ENCODE measurements around the gene CRTC3.
A peak's percentile ranks its signal among the peaks of the same experiment; 100 is the strongest.
"Not testable (repeated sequence)": the region's sequence is repeated elsewhere in the genome, so short reads cannot be mapped to it uniquely, and the experiment has no call there.

The CRTC3 gene

DNA sequence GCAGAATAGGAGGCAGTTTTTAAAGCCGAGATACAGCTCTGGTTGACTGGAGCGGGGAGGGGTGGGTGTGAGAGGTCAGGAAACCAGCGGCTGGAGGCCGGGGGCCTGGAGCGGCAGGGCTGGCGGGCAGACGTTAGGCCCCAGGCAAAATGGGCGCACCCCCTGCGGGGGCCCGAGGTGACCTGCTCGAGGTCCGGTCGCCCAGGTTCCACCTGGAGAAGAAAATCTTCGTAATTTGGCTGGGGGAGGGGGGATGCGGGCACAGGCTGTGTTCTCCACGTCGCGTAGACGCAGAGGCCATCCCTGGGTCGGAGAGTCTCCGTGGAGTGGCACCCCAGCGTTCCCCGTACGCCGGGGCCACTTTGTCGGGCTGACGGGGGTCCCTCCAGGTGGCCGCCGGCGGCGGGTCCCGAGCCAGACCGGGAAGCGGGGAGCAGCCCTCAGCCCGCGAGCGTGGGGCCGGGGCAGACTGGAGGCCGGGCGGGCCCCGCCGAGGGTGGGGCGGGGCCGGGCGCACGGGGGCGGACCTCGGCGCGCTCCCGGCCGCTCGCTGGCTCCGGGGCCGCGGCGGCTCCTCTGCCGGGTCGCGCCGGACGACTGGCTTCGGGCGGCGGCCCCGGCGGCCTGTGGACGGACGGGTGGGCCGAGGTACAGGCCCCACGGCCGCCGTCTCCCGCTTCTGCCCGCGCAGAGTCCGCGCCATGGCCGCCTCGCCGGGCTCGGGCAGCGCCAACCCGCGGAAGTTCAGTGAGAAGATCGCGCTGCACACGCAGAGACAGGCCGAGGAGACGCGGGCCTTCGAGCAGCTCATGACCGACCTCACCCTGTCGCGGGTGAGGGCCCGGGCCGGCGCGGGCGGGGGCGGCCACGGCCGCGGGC is at the start of gene CRTC3:
Gene CRTC3, plus strand, starts transcription at position 553 of the 879 bp plus-strand sequence. Its CDS starts 149 bp downstream, at position 702.
- DNase-seq = peak; percentile 58

GRCh38 chr15:90481023-90481422 is 48.7 kb upstream of the CRTC3 start:
- no peak for DNase-seq

- DNase-seq = peak; percentile 39
These were observed 47.4 kb upstream of the CRTC3 start for GRCh38 chr15:90482124-90483011.

DNA sequence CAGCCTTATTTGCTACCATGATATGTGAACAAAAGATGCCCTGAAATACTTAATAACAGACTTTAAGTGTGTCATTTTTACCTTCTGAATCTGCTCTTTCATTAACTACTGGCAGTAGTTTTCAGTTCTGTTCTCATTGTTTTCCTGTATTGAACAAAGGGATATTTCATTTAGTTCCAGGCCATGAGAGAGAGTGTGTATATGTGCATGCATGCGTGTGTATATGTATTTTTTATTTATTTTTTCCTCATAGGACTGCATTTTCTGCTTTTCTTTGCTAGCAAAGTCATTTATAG is 46.8 kb upstream of the CRTC3 start:
- no peak for DNase-seq

GRCh38 chr15:90483637-90484036 is 46.1 kb upstream of the CRTC3 start:
- DNase-seq = no peak

DNA sequence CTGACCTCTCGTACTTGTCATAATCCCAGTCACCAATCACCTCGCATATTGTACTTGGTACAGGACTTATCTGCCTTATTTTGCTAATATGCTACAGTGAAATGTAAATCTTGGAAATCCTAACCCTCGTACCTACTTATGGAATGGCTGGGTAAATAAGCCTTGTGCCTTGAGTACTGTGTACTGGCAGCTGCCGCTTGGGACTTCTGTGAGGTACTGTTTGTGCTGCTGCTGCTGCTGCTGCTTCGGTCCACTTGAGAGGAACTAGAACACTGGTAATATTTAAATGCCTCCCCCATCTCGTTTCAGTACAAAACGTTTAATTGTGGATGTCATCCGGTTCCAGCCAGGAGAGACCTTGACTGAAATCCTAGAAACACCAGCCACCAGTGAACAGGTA is 42.5 kb upstream of the CRTC3 start:
- DNase-seq = no peak

DNA sequence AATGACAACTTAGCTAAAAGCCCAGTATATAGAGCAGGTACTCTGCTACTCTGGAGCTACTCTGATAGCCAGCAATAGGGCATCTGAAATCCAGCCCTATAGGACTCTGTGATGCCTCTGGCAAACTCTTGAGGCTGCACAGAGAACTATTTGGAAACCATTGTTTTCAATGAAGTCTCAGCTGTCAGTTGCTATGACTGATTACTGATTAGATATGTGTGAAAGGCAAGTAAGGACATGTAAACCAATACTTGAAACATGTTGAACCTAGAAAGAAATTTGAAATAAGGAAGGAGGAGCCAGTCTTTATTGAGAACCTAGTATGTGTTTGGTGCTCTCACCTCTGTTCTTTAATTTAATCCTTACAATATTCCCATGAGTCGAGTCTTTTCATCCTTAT is 40.2 kb upstream of the CRTC3 start:
- DNase-seq = no peak

DNA sequence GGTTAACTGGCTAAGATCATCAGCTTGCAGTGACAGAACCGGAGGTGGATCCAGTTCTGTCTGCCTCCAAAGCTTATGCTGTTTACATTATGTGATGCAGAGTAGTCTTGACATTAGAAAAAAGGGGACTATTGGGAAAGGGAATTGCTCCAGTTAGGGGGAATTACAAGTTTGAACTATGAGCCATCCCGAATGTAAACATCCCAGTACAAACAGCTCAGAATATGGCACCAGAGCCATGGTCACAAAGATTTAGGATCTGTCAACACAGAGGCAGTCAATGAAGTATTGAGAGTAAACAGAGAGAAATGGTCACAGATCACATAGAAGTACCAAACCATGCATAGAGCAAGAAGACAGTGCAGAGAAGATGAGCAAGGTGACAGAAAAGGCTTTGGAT is 39.8 kb upstream of the CRTC3 start:
- DNase-seq = no peak

GRCh38 chr15:90493647-90494046 is 36.1 kb upstream of the CRTC3 start:
- DNase-seq = no peak

- DNase-seq = no peak
These were observed 34.7 kb upstream of the CRTC3 start for GRCh38 chr15:90495067-90495466.

- no peak for DNase-seq
These were observed 32.9 kb upstream of the CRTC3 start for GRCh38 chr15:90496791-90497190.

DNA sequence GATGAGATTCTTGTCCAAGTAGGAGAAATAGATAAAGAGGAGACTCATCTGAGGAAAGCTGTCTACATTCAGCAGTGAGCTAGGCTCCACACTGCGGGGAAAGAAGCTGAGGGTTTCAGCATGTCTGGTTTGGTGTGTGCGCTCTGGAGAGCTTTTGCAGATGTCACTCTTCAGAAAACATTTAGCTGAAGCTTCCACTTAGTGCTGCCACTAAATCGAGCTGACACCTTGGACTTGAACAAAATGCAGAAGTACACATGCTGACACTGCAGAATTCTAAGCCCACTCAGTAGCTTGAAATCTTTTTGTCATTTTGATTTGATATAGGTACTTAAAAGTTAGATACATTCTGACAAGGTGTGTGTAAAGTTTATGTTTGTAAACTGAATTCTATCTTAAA is 32.3 kb upstream of the CRTC3 start:
- no peak for DNase-seq

GRCh38 chr15:90497912-90498311 is 31.8 kb upstream of the CRTC3 start:
- no peak for DNase-seq

DNA sequence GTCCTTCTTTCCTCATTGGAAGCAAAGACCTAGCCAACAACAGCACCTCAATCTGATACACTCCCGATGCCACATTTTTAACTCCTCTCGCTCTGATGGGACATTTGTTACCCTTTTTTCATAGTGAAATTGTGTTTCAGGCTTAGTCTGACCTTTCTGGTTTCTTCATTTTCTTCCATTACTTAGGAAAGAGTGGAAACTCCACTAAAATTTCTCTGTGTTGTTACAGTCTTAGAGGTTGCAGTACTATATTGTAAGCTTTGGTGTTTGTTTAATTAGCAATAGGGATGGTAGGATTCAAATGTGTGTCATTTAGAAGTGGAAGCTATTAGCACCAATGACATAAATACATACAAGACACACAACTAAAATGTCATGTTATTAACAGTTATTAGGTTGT is 29.6 kb upstream of the CRTC3 start:
- DNase-seq = no peak

DNA sequence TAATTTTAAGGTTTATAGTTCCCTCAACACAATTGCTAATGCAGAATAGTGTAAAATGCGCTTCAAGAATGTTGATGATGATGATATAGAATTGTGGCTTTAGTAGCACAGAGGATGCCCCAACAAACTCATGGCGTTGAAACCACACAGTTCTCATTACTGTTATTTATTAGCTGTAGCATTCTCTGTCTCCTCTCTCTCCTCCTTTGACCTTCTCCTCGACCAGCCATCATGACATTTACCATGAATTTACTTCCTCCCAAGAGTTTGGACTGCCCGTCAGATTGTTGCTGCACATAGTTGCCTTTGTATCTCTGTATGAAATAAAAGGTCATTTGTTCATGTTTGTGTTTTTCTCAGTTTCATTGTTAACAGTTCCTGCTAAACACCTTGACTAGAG is 27.8 kb upstream of the CRTC3 start:
- no peak for DNase-seq

- DNase-seq = not testable (repeated sequence)
These were observed 18.9 kb upstream of the CRTC3 start for GRCh38 chr15:90510781-90511180.

DNA sequence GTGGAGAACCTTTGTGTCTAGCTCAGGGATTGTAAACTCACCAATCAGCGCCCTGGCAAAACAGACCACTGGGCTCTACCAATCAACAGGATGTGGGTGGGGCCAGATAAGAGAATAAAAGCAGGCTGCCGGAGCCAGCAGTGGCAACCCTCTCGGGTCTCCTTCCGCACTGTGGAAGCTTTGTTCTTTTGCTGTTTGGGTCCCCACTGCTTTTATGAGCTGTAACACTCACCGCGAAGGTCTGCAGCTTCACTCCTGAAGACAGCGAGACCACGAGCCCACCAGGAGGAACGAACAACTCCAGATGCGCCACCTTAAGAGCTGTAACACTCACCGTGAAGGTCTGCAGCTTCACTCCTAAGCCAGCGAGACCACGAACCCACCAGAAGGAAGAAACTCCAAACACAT is 18.5 kb upstream of the CRTC3 start:
- DNase-seq = not testable (repeated sequence)

DNA sequence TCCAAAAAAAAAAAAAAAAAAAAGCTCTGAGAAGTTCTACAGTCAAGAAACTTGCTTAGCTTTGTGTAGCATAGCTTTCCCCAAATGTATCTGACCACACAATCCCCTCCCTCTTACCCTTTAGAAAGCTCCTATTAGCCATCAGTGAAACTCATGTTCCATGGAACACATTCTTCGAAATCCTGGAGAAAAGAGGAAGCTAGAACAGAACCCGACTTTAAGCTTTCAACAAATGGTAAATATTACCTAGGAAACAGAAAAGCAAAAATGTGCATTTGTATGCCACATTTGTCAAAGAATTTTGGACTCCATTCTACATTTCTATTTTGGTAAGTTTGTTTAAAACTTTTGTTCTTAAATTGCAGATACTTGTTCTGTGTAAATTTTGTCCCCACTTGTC is 17.4 kb upstream of the CRTC3 start:
- DNase-seq = no peak

- no peak for DNase-seq
These were observed 16.7 kb upstream of the CRTC3 start for GRCh38 chr15:90512981-90513380.

- no peak for DNase-seq
These were observed 16.3 kb upstream of the CRTC3 start for GRCh38 chr15:90513448-90513847.

GRCh38 chr15:90513893-90514292 is 15.8 kb upstream of the CRTC3 start:
- DNase-seq = not testable (repeated sequence)

DNA sequence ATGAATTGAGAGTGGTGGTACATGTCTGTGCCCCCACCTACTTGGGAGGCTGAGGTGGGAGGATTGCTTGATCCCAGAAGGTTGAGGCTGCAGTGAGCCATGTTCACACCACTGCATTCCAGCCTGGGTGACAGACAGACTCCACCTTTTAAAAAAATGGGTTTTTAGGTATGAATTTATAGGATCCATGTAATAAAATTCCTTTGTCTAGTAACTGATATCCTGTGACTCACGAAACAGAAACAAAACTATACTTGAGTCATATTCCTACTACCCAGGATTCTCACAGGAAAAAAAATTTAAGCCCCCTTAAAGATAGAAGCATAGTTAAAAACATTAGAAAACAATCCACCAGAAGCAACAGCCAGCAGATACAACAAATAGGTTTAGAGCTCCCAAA is 10.0 kb upstream of the CRTC3 start:
- DNase-seq = no peak

DNA sequence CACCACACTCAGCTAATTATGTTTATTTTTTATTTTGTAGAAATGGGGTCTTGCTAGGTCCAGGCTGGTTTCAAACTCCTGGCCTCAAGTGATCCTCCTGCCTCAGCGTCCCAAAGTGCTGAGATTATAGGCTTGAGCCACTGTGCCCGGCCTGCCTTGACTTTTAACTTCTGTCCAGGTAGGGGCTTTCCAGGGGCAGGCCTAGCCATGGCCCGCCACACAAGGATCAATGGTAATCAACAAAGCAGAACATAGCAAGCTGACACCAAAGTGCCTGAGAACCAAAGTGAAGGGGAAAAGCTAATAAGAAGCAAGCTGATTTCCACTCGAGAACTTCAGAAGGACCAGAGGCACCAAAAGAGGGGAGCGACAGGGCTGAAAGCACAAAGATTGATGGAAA is 9.4 kb upstream of the CRTC3 start:
- DNase-seq = no peak

- no peak for DNase-seq
These were observed 6.3 kb upstream of the CRTC3 start for GRCh38 chr15:90523373-90523772.

All from stimulated activated CD4-positive, alpha-beta T cell treated with anti-CD3 and anti-CD28 coated beads, Interleukin-4, amount 100 ng/mL, for 1 hour (primary cell).